Sciatic nerve (tissue), 2 donors: ENCODE measurements around the gene ZC3H13. TPM values are rescaled to one million over a fixed set of nuclear protein-coding genes. Genes with fewer than 3 reads are reported as not detected.

Source experiments
- ATAC-seq: fragments of 200-7000 bp; cut with Tn5 transposase; one replicate; pipeline ENCODE4 v1.9.1; 2020; ENCODE audit warnings: mild to moderate bottlenecking, moderate library complexity
- DNase-seq: peaks from one replicate; pipeline ENCODE4 v3.0.0-alpha.2; 2020; ENCODE audit warnings: low spot score
- intact Hi-C: fragments of 100-400 bp; cut with DNase I; formaldehyde crosslinking; loops from one replicate; pipeline ENCODE4 v1.14.2; 2022
- total RNA-seq: library from RNA; stranded (reverse); fragmentation: NEBNext Ultra II Directional; extraction: Animal tissue kit (Norgen Biotek cat#: 25700); gene quantifications from one replicate; pipeline ENCODE4 v1.2.1, GENCODE V29; 2021
- donor health status: DM: no; HTN: no; CAD: no.
- donor health status: DM: no; HTN: no; CAD: no.

Gene ZC3H13
- 74.1 TPM for total RNA-seq

DNA sequence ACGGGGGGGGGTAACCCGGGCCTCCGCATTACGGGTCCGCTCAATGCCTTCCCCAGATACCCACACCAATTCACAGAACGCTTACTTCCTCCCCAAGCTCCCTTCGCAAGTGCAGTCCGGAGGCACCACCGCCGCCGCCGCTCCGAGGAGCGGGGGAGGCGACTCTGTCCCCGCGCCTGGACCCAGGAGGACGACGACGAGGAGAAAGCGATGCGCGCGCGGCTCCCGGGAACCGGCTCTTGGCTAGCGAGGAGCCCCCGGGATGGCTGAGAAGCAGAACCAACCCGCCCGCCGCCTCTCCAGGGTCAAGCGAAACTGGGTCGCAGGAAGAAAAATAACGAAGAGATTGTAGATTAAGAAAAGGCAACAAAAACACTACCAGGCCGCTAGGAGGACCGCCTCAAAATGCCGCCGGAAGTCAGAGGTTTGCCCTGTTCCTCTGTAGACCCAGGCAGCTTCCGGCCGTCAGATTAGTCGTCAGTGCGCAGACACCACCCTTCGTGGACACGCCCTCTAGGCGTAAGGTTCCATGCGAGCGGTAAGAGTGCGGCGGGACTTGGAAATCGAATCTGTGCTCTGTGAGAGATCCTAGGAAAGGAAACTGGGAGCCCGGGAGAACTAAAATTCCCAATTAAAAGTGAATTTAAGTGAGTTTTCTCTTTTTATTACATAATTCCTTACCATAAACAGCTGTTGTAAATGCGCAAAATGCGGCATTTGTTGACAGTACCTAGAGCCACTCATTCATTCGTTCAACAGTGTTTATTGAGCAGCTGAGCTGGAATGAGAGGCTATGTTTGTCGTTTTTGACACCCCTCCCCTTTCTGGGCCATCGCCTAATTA, at the start of gene ZC3H13:
TSS of gene ZC3H13 (minus strand) at position 428 of the 843 bp plus-strand sequence. CDS start 7,239 bp downstream, outside the sequence.
- intact Hi-C loops, result no loop called here
- DNase-seq (peak; percentile 94), ATAC-seq (peak; percentile 100)

DNA sequence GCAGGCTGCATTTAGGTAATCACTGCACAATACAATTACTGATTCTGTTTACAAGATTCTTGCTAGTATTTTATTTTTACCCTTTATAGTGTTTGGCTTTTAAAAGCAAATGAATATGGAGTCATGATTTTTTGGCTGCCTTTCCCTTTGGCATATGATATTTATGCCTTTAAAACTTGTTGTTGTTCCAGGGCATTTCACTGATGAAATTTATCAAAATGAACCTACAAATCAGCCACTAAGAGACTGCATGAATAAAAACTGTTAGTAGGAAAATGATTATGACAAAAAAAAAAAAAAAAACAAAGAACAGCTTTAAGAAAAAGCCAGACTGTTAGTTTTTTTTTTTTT, 49.7 kb upstream of the ZC3H13 start:
- intact Hi-C loops, result no loop called here
- ATAC-seq (no peak), DNase-seq (no peak)

DNA sequence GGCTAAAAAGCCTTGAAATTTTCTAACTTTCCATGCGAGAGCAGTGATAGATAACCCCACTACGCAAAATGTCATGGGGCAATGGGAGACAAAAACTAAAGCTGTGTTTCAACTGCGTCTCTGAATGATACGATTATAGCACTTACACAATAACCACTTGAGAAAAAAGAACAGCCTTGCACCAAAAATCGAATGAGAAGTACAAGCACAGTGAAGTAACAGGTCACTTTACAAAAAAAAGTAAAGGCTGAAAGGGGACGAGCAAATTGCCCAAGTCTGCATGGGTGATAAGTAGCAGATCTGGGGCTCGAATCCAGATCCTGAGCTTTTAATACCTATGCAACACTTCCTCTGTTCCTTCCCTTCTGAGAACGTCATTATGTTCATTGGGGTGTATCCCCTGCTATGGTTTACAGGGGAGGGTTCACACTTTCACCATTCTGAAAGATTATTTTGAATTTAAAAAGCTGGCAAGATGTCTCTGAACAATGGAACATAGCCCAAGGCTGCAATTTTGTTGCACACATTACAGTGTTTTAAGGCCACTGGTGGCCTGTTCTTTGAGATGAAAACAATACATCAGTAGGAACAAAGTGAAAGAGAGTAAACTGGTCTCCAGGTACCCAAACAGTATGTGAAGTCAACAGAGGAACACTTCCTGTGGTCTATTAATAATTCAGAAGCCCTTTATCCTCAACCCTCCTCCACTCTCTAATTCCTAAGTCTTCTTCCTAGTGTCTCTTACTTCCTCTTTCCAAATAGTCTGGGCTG, 49.1 kb upstream of the ZC3H13 start:
- DNase-seq, result no peak
- intact Hi-C loops, result no loop called here
- ATAC-seq, result no peak

DNA sequence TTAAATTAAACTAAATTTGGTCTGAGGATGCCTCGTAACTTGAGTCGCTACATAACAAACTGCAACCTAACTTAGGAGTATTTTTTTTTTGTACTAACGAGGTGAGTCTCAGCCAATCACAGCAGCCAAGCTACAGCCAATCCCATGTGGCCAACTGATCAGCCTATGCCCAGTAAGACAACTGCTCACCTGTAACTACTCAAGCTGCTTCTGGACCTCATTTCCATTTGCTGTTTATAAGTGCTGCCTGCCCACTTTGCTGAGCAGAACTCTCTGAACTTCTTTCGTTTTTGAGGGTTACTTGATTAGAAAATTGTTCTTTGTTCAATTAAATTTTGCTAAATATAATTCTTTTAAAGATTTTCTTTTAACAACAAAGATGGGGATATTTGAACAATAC, 48.5 kb upstream of the ZC3H13 start:
- intact Hi-C loops, result no loop called here
- no peak for DNase-seq
- ATAC-seq, result no peak

GRCh38 chr13:46100191-46100815, 47.8 kb upstream of the ZC3H13 start:
- ATAC-seq, result no peak
- no peak for DNase-seq
- intact Hi-C loops, result no loop called here

DNA sequence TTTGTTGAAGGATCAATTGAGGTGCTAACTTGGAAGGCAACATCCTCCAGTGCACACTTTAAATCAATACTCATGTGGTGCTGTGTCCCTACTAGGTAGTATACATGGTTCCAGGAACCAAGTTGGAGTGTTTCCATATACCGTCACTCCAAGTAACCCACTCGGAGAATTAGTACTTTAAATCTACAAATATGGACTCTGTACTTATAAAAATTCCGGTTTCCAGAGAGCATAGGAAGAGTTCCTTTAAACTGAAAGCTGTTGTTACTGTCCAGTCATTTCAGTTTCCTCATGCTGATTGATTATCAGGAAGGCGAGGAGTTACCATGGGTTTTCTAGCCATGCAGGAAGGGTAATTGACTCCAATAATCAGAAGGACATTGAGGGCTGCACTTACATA, 45.1 kb upstream of the ZC3H13 start:
- intact Hi-C loops, result no loop called here
- DNase-seq (no peak), ATAC-seq (no peak)

DNA sequence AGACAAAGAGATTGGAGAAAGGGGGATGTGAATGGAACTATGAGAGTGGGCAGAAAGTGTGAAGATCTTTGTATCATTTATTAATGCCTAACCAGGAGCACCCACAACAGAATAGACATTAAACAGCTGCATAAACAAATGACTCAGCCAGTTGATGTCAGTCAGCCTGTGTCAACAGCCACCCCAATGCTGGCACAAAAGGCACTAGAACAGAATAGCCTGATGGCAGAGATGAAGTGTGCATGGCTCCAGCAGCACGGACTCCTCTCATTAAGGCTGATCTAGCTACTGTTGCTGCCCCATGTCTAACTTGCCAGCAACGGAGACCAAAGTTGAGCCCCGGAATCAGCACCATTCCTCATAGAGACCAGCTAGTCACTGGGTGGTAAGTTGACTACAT, 44.5 kb upstream of the ZC3H13 start:
- DNase-seq (no peak), ATAC-seq (no peak)
- intact Hi-C loops, result no loop called here

GRCh38 chr13:46094478-46094877, 41.9 kb upstream of the ZC3H13 start:
- intact Hi-C loops, result loop anchor here (5.0 kb wide), 1 partner anchor 693 kb away; no protein-coding TSS in a partner anchor
- DNase-seq (no peak), ATAC-seq (no peak)

- ATAC-seq (no peak), DNase-seq (no peak)
- intact Hi-C loops, result no loop called here
Measured at GRCh38 chr13:46088821-46089562, 36.4 kb upstream of the ZC3H13 start.

GRCh38 chr13:46087481-46087880, 34.9 kb upstream of the ZC3H13 start:
- intact Hi-C loops, result no loop called here
- DNase-seq (no peak), ATAC-seq (no peak)

- DNase-seq (no peak), ATAC-seq (no peak)
- intact Hi-C loops, result no loop called here
Measured at GRCh38 chr13:46086985-46087384, 34.4 kb upstream of the ZC3H13 start.

GRCh38 chr13:46086421-46086922, 33.9 kb upstream of the ZC3H13 start:
- no peak for ATAC-seq
- DNase-seq, result no peak
- intact Hi-C loops, result no loop called here

DNA sequence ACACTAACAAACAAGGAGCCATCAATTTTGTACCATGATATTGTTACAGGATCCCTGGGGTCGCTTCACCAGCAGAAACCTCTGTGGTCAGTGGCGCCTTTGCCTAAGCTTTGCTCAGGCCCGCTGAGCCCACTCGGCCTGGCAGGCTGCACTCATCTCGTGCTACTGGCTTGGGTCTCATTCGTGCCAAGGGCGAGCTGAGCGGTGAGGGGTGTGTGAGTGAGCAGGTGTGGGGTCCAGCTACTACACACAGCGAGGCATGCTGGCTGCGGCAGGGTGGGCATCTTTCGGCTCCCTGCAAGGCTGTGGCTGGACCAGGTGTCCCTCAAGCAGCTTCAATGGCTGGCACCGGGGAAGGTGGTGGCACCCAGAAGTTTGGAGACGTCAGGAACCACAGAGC, 33.2 kb upstream of the ZC3H13 start:
- DNase-seq, result no peak
- intact Hi-C loops, result no loop called here
- ATAC-seq, result no peak

DNA sequence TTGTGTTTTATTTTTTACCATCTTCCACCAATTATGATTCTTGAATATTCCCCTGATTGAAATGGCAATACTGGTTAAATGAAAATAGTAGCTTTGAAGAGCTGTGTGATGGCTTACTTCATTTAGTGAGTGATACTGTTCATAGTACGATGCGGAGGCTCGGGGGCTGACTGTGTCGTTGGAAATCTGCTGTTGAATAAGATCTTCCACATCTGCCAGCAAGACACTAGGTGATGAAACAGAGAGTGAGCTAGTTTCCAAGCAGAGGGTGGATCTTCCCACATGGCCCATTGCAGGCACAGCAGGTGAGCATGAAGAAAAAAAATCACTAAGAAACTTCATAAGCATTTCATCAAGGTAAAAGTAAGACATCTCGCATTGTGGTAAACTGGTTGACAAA, 29.8 kb upstream of the ZC3H13 start:
- DNase-seq, result no peak
- intact Hi-C loops, result no loop called here
- no peak for ATAC-seq

GRCh38 chr13:46079770-46080169, 27.2 kb upstream of the ZC3H13 start:
- DNase-seq (no peak), ATAC-seq (no peak)
- intact Hi-C loops, result no loop called here

DNA sequence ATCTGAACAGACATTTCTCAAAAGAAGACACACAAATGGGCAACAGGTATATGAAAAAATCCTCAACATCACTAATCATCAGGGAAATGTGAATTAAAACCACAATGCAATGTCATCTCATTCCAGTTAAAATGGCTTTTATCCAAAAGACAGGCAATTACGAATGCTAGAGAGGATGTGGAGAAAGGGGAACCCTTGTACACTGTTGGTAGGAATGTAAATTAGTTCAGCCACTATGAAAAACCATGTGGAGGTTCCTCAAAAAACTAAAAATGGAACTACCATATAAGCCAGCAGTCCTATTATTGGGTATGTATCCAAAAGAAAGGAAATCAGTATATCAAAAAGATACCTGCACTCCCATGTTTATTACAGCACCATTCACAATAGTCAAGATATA, 24.7 kb upstream of the ZC3H13 start:
- ATAC-seq (no peak), DNase-seq (no peak)
- intact Hi-C loops, result no loop called here

DNA sequence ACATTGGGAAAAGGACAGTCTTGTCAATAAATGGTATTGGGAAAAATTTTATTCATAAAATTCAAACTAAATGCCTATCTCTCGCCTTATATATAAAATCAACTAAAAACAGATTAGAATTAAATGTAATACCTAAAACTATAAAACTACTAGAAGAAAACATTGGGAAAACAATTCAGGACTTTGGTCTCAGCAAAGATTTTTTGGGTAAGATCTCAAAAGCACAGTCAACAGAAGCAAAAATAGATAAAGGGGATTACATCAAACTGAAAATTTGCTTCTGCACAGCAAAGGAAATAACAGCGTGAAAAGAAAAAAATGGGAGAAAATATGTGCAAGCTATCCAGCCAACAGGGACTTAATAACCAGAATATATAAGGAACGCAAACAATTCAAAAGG, 24.3 kb upstream of the ZC3H13 start:
- ATAC-seq (no peak), DNase-seq (no peak)
- intact Hi-C loops, result no loop called here

DNA sequence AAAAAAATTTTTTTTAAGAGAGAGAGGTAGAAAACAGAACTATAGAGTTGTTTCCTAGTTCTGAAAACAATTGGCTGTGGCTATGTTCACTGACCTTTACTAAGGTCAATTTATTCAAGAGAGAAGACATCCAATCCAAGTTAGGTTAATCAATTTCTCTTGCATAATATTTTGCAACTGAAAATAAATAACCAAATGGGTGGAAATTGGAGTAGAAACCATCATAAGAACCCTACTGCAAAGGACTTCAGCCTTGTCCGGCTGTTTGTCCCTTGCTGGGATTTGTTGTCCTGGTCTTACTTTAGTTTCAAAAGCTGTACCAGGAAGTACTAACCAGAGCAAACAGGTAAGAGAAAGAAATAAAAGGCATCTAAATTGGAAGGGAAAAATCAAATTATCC, 23.3 kb upstream of the ZC3H13 start:
- intact Hi-C loops, result no loop called here
- DNase-seq (no peak), ATAC-seq (no peak)

- intact Hi-C loops, result no loop called here
- DNase-seq (no peak), ATAC-seq (no peak)
Measured at GRCh38 chr13:46071590-46072249, 19.2 kb upstream of the ZC3H13 start.
